ENCODE data around the gene PCIF1. TPM values are rescaled to one million over a fixed set of nuclear protein-coding genes. Genes with fewer than 3 reads are reported as not detected.
A peak's percentile ranks its signal among the peaks of the same experiment; 100 is the strongest.

PCIF1 gene
- total RNA-seq: 9.4 TPM
- 10 to 100 TPM; 23.4 to 31.7 (median 27.9) TPM for polyA plus RNA-seq (ENCODE audit: insufficient read depth in 1 of 8, insufficient read length in 8 of 8, low replicate concordance in 1 of 8)
- long read RNA-seq, donor 1, partial matches to known transcripts: 0 of 5 reads
- long read RNA-seq, donor 1, other reads (novel, unspliced or antisense): 0 of 5 reads
- long read RNA-seq, donor 2: 0 reads
- long read RNA-seq, donor 3, transcript PCIF1-201 (17 exons, 2,747 nt): major isoform, 11 of 13 reads
- long read RNA-seq, donor 3, partial matches to known transcripts: 0 of 13 reads
- long read RNA-seq, donor 3, other reads (novel, unspliced or antisense): 0 of 13 reads
- long read RNA-seq, donor 4, partial matches to known transcripts: 0 of 2 reads
- long read RNA-seq, donor 4, other reads (novel, unspliced or antisense): 0 of 2 reads
- long read RNA-seq, donor 5, transcript PCIF1-203 (2 exons, 627 nt): major isoform, 5 of 16 reads
- long read RNA-seq, donor 5, partial matches to known transcripts: 8 of 16 reads
- long read RNA-seq, donor 5, other reads (novel, unspliced or antisense): 0 of 16 reads
- long read RNA-seq, donor 6, transcript PCIF1-203 (2 exons, 627 nt): major isoform, 9 of 17 reads
- long read RNA-seq, donor 6, partial matches to known transcripts: 5 of 17 reads
- long read RNA-seq, donor 6, other reads (novel, unspliced or antisense): 0 of 17 reads
- long read RNA-seq, donor 7, partial matches to known transcripts: 0 of 3 reads
- long read RNA-seq, donor 7, other reads (novel, unspliced or antisense): 0 of 3 reads
- long read RNA-seq, donor 8, partial matches to known transcripts: 0 of 4 reads
- long read RNA-seq, donor 8, other reads (novel, unspliced or antisense): 0 of 4 reads
- long read RNA-seq, donor 9, partial matches to known transcripts: 0 of 5 reads
- long read RNA-seq, donor 9, other reads (novel, unspliced or antisense): 0 of 5 reads
- long read RNA-seq, donor 10, transcript PCIF1-201 (17 exons, 2,747 nt): major isoform, 8 of 26 reads
- long read RNA-seq, donor 10, transcript PCIF1-203 (2 exons, 627 nt): major isoform, 8 of 26 reads
- long read RNA-seq, donor 10, partial matches to known transcripts: 10 of 26 reads
- long read RNA-seq, donor 10, other reads (novel, unspliced or antisense): 0 of 26 reads
- long read RNA-seq, donor 11, transcript PCIF1-201 (17 exons, 2,747 nt): major isoform, 5 of 6 reads
- long read RNA-seq, donor 11, partial matches to known transcripts: 0 of 6 reads
- long read RNA-seq, donor 11, other reads (novel, unspliced or antisense): 0 of 6 reads

DNA sequence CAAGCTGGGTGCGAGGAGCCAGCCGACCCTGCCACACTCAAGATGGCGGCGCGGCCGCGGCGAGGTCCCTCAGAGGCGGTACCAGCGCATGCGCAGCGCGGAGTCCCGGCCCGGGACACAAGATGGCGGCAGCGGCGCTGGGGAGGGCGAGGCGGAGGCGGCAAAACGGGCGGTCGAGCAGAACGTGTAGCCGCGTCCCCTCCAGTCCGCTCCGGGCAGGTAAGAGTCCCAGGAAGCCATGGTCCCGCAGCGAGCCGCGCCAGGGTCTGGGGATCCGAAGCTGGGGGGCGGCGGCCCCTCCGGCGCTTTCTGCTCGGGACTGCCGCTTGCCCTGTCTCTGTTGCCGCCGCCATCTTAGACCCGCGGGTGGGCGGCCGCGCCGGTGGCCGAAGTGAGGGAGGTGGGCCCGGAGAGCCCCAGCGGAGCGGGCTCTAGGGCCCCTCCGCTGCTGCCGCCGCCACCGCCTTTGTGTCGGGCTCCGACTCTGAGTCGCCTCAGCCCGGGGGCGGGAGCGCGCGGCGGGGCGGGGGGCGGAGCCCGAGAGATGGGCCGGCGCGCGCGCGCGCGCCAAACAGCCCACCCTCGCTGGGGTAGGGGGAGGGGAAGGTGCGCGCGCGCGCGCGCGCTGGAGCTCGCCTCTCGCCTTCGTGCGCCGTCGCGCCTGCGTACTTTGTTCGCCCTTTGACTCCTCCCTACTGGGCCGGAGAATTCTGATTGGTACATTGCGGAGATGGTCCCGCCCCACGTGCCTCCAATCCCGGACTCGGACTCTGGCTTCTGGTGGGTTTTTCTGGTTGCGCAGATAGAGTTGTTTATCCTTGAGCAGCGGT is at the start of gene PCIF1:
TSS of gene PCIF1 (plus strand) at position 98 of the 830 bp plus-strand sequence. CDS start 4,317 bp downstream, outside the sequence.
- H3K27ac ChIP-seq (ENCODE audit: low read length): peak within 1 kb of the TSS; percentile 100
- no peaks in the 10 kb centered on the region for H3K27me3 ChIP-seq (ENCODE audit: control insufficient read depth, insufficient read depth, low read length)
- WGBS (ENCODE audit: insufficient coverage): under 1% methylated on average over 91 of the region's 102 CpGs
- DNase-seq: peak; percentile 99
- peak within 1 kb of the TSS; percentile 99 for H3K4me3 ChIP-seq (ENCODE audit: low read length)
- H3K36me3 ChIP-seq (ENCODE audit: control insufficient read depth, insufficient read depth, low read length): peaks cover 32% of the 10 kb centered on the region
- H3K9me3 ChIP-seq (replicated peaks; ENCODE audit: control insufficient read depth, low read depth, low read length): no peaks in the 10 kb centered on the region
- H3K4me1 ChIP-seq (ENCODE audit: control insufficient read depth, insufficient read depth, low read length): peaks cover 18% of the 10 kb centered on the region

GRCh38 chr20:45886590-45887345 is 47.7 kb upstream of the PCIF1 start:
- peaks cover 26% of the 10 kb centered on the region for H3K4me1 ChIP-seq (ENCODE audit: control insufficient read depth, insufficient read depth, low read length)
- H3K9me3 ChIP-seq (replicated peaks; ENCODE audit: control insufficient read depth, low read depth, low read length): no peaks in the 10 kb centered on the region
- H3K36me3 ChIP-seq (ENCODE audit: control insufficient read depth, insufficient read depth, low read length): peaks cover 49% of the 10 kb centered on the region
- H3K27ac ChIP-seq (ENCODE audit: low read length): no peak overlapping the region
- WGBS (ENCODE audit: insufficient coverage): 90% methylated on average over 14 of the region's 19 CpGs
- no peak for DNase-seq
- no peaks in the 10 kb centered on the region for H3K27me3 ChIP-seq (ENCODE audit: control insufficient read depth, insufficient read depth, low read length)
- no peak overlapping the region for H3K4me3 ChIP-seq (ENCODE audit: low read length)

DNA sequence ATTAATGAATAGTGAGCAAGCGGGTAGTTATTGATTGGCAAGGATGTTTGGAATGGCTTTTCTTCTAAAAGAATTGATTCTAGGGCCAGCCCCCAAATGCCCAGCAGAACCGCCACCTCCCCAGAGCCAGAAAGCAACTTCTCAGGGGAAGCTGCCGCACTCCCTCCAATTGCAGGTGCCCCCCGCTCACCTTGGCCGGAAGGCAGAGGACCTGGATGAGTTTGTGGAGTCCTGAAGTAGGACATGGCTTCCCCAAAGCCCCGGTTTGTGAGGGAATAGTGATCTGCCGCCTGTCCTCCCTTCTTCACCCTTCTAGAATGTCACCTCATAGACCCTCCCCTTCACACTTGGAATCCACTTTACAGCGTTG is 47.2 kb upstream of the PCIF1 start, which contains the start of gene SPATA25:
TSS of gene SPATA25 (minus strand) at position 277 of the 370 bp plus-strand sequence. CDS start at position 245, 32 bp downstream.
- Histone ChIP-seq H3K27ac (ENCODE audit: low read length) (no peak within 1 kb of the TSS), H3K4me1 (ENCODE audit: control insufficient read depth, insufficient read depth, low read length) (peaks cover 31% of the 10 kb centered on the region), H3K36me3 (ENCODE audit: control insufficient read depth, insufficient read depth, low read length) (peaks cover 48% of the 10 kb centered on the region), H3K27me3 (ENCODE audit: control insufficient read depth, insufficient read depth, low read length) (no peaks in the 10 kb centered on the region), H3K9me3 (replicated peaks; ENCODE audit: control insufficient read depth, low read depth, low read length) (no peaks in the 10 kb centered on the region), H3K4me3 (ENCODE audit: low read length) (no peak within 1 kb of the TSS)
- no peak for DNase-seq
- no CpG with 5 or more reads among the region's 8 CpGs for WGBS (ENCODE audit: insufficient coverage)

- Histone ChIP-seq H3K27me3 (ENCODE audit: control insufficient read depth, insufficient read depth, low read length) (no peaks in the 10 kb centered on the region), H3K9me3 (replicated peaks; ENCODE audit: control insufficient read depth, low read depth, low read length) (no peaks in the 10 kb centered on the region), H3K4me3 (ENCODE audit: low read length) (no peak overlapping the region), H3K36me3 (ENCODE audit: control insufficient read depth, insufficient read depth, low read length) (peaks cover 47% of the 10 kb centered on the region), H3K4me1 (ENCODE audit: control insufficient read depth, insufficient read depth, low read length) (peaks cover 31% of the 10 kb centered on the region), H3K27ac (ENCODE audit: low read length) (no peak overlapping the region)
- 94% methylated on average over 2 of the region's 3 CpGs for WGBS (ENCODE audit: insufficient coverage)
- DNase-seq: no peak
Measured at GRCh38 chr20:45888681-45889080, 45.8 kb upstream of the PCIF1 start.

DNA sequence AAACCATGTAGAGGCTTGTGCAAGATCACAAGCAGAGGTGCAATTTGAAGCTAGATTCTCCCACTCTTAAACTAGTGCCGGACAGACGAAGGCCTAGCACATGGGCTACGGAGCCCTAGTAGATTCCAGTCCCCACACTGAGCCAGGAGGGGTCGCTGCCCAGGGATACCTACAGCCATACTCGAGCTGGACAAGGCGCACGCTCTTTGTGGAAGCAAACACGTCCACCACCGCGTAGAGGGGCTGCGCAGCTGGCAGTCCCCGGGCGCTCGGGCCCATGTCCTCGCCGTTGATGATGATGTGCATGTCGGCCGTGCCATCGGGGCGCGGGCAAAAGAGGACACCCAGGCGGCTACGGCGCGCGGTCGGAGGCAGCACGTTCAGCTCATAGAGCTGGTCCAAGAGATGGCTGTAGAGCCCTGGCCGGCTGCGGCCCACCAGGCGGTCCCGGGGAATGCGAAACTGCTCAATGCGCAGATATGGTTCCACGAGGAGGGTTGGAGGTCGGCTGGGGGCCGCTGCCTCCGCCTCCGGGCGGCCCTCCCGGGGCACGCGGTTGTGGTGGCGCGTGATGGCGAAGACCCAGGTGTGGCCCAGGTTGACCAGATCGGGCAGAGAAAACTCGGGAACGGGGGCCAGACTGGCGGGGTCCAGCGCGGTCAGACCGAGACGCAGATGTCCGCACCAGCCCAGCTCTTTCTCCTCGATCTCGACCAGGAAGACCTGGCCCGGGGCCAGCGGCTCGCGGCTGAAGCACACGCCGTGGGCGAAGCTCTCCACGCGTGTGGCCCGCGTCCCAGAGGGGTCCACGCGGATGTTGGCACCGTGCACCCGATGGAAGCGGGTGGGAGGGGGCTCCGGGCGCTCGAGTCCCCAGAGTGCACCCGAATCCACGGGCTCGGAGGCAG is 44.2 kb upstream of the PCIF1 start:
- Histone ChIP-seq H3K27ac (ENCODE audit: low read length) (peak overlapping the region; percentile 94), H3K27me3 (ENCODE audit: control insufficient read depth, insufficient read depth, low read length) (no peaks in the 10 kb centered on the region), H3K36me3 (ENCODE audit: control insufficient read depth, insufficient read depth, low read length) (peaks cover 52% of the 10 kb centered on the region), H3K4me1 (ENCODE audit: control insufficient read depth, insufficient read depth, low read length) (peaks cover 28% of the 10 kb centered on the region), H3K9me3 (replicated peaks; ENCODE audit: control insufficient read depth, low read depth, low read length) (no peaks in the 10 kb centered on the region), H3K4me3 (ENCODE audit: low read length) (peak overlapping the region; percentile 90)
- DNase-seq: peak; percentile 93
- WGBS (ENCODE audit: insufficient coverage): under 1% methylated on average over 79 of the region's 79 CpGs

- Histone ChIP-seq H3K27me3 (ENCODE audit: control insufficient read depth, insufficient read depth, low read length) (no peaks in the 10 kb centered on the region), H3K9me3 (replicated peaks; ENCODE audit: control insufficient read depth, low read depth, low read length) (no peaks in the 10 kb centered on the region), H3K36me3 (ENCODE audit: control insufficient read depth, insufficient read depth, low read length) (peaks cover 59% of the 10 kb centered on the region), H3K27ac (ENCODE audit: low read length) (peak within 1 kb of the TSS; percentile 94), H3K4me3 (ENCODE audit: low read length) (peak within 1 kb of the TSS; percentile 90), H3K4me1 (ENCODE audit: control insufficient read depth, insufficient read depth, low read length) (peaks cover 28% of the 10 kb centered on the region)
- DNase-seq: peak; percentile 97
- WGBS (ENCODE audit: insufficient coverage): under 1% methylated on average over 72 of the region's 78 CpGs
Measured at GRCh38 chr20:45890985-45891983, 43.2 kb upstream of the PCIF1 start, which contains the start of the genes CTSA and NEURL2. CTSA (plus strand) TSS chr20:45891335; CDS start chr20:45891569, 234 bp downstream. NEURL2 (minus strand) TSS chr20:45891208; CDS start chr20:45890991, 217 bp downstream.

- 85% methylated on average over 4 of the region's 9 CpGs for WGBS (ENCODE audit: insufficient coverage)
- no peak for DNase-seq
- Histone ChIP-seq H3K36me3 (ENCODE audit: control insufficient read depth, insufficient read depth, low read length) (peaks cover 57% of the 10 kb centered on the region), H3K4me3 (ENCODE audit: low read length) (peak overlapping the region; percentile 90), H3K27me3 (ENCODE audit: control insufficient read depth, insufficient read depth, low read length) (no peaks in the 10 kb centered on the region), H3K9me3 (replicated peaks; ENCODE audit: control insufficient read depth, low read depth, low read length) (no peaks in the 10 kb centered on the region), H3K4me1 (ENCODE audit: control insufficient read depth, insufficient read depth, low read length) (peaks cover 23% of the 10 kb centered on the region), H3K27ac (ENCODE audit: low read length) (no peak overlapping the region)
Measured at GRCh38 chr20:45892049-45892825, 42.2 kb upstream of the PCIF1 start.
